LoVo (cell line): Measurements from ENCODE around the gene ZMIZ2.
A peak's percentile ranks its signal among the peaks of the same experiment; 100 is the strongest.
"Not testable (repeated sequence)": the region's sequence is repeated elsewhere in the genome, so short reads cannot be mapped to it uniquely, and the experiment has no call there.

Experiments used
- DNase-seq: peaks from one replicate; pipeline ENCODE4 v3.0.0-alpha.2; 2016; ENCODE audit warnings: low spot score

ZMIZ2 gene, protein sequence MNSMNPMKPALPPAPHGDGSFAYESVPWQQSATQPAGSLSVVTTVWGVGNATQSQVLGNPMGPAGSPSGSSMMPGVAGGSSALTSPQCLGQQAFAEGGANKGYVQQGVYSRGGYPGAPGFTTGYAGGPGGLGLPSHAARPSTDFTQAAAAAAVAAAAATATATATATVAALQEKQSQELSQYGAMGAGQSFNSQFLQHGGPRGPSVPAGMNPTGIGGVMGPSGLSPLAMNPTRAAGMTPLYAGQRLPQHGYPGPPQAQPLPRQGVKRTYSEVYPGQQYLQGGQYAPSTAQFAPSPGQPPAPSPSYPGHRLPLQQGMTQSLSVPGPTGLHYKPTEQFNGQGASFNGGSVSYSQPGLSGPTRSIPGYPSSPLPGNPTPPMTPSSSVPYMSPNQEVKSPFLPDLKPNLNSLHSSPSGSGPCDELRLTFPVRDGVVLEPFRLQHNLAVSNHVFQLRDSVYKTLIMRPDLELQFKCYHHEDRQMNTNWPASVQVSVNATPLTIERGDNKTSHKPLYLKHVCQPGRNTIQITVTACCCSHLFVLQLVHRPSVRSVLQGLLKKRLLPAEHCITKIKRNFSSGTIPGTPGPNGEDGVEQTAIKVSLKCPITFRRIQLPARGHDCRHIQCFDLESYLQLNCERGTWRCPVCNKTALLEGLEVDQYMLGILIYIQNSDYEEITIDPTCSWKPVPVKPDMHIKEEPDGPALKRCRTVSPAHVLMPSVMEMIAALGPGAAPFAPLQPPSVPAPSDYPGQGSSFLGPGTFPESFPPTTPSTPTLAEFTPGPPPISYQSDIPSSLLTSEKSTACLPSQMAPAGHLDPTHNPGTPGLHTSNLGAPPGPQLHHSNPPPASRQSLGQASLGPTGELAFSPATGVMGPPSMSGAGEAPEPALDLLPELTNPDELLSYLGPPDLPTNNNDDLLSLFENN

DNA sequence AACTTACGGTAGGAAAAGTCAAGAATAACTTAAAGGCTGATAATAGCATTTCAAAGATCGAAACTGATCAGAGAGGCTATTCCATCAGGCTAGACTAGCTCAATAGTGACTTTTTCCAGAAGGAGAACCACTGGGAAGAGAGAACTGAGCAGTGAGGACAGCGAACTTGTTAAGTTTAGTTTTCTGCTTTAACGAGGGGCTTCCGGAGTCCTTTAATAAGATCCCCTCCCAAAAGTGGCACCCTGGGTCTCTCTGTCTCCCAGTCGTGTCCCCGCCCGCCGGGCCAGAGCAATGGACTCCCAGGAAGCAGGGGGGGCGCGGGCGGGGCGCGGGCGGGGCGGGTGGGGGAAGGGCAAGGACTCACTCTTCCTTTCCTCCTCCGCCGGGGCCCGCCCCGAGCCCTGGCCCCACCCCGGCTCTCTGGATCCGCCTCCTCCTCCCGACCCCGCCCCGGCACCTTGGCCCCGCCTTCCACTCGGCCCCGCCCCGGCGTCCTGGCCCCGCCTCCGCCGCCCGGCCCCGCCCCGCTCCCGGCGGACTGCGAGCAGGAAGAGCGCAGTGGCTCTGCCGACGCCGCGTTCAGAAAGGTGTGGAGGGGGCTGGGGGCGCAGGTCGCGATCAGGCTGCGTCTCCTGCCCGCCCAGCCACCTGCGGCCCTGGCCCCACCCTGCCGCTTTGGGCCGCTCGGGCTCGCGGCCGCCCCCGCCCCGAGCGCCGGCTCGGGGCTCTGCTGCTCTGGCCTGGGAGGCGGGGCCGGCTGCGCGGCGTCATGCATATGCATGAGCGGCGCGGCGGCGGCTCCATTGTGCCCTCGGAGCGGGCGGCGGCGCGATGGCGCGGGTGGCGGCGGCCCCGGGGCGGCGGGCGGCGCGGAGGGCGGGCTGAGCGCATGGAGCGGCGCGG, at the start of gene ZMIZ2:
Gene ZMIZ2 (plus strand): TSS at position 803 of the 903 bp plus-strand sequence. CDS start 7,403 bp downstream, outside the sequence.
- peak; percentile 95 for DNase-seq

DNA sequence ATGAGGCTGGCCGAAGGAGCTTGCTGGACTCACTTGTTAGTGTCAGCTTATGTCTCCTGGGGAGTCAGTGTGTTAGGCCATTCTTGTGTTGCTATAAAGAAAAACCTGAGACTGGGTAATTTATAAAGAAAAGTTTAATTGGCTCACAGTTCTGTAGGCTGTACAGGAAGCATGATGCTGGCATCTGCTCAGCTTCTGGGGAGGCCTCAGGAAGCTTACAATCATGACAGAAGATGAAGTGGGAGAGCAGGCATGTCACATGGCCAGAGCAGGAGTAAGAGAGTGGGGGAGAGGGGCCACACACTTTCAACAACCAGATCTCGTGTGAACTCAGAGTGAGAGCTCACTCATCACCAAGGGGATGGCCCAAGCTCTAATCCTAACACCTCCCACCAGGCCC, 49.0 kb upstream of the ZMIZ2 start:
- DNase-seq: not testable (repeated sequence)

DNA sequence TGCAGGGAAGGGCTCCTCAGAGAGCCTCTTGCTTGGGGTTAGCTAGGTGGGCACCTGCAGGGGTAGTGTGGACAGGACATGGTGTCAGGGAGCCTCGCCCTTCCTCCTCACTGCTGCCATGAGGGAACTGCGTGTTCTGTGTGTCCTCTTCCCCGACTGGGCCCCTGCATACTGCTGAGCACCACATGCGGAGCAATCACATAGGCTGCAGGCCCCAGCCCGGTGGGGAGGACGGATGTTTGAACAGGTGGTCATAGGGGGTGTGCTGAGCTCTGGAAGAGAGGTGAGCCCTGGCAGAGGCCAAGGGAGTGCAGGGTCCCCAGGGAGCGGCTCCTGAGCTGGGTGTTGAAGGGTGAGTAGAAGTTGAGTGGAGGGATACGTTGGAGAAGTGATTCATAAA, 48.3 kb upstream of the ZMIZ2 start:
- no peak for DNase-seq

DNA sequence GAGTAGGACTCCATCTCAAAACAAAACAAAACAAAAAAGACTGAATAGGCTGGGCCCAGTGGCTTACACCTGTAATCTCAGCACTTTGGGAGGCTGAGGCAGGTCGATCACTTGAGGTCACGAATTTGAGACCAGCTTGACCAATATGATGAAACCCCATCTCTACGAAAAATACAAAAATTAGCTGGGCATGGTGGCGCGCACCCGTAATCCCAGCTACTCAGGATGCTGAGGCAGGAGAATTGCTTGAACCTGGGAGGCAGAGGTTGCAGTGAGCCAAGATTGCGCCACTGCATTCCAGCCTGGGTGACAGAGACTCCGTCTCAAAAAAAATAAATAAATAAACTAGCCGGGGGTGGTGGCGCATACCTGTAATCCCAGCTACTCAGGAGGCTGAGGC, 45.3 kb upstream of the ZMIZ2 start:
- DNase-seq: not testable (repeated sequence)

DNA sequence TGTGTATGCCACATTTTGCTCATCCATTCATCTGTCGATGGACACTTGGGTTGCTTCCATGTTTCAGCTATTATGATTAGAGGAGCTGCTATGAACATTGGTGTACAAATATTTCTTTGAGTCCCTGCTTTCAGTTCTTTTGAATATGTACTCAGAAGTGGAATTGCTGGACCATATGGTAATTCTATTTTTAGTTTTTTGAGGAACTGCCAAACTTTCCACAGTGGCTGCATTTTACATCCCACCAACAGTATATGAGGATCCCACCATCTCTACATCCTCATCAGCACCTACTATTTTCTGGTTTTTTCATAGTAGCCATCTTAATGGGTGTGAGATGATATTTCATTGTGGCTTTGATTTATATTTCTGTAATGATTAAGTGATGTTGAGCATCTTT, 44.7 kb upstream of the ZMIZ2 start:
- no peak for DNase-seq

DNA sequence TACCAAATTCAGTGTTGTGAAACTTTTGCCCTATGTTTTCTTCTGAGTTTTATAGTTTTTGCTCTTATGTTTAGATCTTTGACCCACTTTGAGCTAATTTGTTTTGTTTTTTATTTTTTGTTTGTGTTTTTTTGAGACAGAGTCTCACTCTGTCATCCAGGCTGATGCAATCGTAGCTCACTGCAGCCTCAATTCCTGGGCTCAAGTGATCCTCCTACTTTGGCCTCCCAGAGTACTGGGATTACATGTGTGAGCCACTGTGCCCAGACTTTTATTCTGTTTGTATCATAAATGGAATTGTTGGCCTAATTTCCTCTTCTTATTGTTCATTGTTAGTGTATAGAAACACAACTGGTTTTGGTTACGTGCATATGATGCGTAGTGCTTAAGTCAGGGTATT, 43.2 kb upstream of the ZMIZ2 start:
- DNase-seq: no peak

DNA sequence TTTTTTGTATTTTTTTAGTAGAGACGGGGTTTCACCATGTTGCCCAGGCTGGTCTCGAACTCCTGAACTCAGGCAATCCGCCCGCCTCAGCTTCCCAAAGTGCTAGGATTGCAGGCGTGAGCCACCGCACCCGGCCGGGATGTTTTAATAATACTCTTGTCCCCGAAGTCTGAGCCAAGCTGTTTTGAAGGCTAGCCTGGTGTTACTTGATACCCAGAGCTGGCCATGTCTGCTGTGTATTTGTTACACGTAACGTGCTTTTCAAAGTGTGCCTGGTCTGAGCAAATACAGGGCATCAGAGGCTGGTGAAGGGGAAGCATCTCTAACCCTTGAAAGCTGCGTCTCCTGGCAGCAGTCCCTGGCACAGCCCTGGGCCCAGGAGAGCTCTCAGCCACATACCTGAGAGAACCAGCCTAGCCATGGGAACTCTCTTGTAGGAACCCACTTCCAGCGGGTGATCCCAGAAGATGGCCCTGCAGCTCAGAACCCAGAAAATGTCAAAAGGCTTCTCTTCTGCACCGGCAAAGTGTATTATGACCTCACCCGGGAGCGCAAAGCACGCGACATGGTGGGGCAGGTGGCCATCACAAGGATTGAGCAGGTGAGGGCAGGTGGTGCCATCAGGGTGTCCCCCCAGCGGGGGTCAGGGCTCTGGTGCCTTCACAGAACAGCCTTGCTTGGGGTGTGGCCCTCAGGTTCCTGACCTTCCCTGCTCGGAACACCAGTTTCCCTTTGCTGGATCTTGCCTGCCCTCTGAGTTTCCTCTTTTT, 41.7 kb upstream of the ZMIZ2 start:
- DNase-seq: no peak

DNA sequence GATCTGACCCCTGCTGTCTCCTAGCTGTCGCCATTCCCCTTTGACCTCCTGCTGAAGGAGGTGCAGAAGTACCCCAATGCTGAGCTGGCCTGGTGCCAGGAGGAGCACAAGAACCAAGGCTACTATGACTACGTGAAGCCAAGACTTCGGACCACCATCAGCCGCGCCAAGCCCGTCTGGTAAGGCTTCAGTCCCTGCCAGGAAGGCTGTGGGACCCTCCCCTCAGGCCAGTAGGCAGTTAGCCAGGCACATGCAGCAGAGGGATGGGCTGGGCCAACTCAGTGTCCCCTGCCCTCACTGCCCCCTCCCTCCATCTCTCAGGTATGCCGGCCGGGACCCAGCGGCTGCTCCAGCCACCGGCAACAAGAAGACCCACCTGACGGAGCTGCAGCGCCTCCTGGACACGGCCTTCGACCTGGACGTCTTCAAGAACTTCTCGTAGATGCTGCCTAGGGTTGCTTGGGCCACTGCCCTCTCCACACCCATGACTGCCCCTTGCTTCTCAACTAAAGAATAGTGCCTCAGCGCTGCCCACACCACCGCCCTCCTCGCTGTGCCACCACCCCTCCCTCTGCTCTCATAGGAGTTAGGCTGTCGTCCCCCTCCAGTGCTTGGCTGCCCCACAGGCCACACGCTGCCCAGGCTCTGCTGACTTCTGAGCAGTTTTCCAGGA, 41.0 kb upstream of the ZMIZ2 start:
- no peak for DNase-seq

DNA sequence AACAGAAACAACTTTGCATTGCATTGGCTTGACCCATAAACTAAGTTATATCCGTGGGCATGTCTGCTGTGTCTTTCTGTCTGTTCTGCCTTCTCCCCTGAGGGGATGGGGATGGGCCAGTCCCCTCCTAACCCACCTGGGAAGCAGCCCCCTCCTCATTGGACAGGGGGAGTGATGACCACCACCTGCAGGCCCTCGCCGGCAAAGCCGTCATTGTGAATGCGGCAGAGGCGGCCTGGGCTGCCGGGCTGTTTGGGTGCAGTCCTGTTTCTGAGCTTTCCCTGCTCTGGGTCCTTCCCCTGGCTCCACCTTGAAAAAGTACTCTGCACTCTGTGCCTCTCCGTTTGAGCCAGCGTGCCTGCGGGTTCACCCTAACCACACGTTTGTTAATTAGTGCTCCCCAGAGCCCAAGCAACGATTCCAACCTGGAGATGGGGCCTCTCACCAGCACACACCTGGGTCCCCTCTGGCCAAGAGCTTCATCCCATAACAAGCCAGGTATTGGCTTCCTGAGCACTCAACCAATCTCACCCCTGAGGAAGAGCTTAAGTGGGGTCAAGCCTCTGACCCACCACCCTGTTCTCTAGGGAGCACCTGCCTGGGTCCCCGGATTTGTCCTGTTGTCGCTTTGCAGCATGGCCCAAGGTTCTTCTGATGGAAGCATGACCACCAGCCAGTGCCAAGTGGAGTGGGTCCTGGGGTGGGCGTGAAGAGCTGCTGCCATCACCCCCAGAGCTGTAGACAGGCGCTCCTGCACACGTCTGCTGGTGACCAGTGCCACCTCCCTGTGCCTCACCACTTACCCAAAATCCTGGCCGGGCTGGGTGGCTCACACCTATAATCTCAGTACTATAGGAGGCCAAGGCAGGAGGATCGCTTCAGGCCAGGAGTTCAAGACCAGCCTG, 39.4 kb upstream of the ZMIZ2 start:
- DNase-seq: no peak

DNA sequence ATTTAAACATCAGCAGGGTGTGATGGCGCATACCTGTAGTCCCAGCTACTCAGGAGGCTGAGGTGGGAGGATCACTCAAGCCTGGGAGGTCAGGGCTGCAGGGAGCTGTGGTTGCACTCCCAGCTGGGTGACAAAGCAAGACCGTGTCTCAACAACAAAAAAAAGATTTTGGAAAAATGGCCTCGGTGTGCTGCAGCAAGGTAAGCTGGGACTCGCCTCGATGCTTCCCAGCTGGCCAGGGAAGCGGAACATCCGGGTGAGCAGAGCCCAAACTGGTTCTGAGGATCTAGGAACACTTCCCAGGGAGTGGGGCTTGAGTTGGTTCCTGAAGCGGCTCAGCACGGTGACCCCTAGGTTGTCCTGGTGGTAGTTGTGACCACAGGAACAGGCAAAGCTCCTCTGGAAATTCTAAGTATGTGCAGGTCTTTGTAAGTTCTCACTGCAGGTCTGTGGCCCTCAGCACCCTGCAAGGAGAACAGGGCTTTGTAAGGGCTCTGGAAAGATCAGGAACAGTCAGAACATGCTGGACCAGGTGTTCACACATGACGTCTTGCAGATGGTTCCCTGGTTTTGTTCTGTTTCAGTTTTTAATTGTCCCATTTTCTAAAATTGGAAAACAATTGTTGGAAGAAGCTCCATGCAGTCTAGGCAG, 38.6 kb upstream of the ZMIZ2 start:
- DNase-seq: no peak

DNA sequence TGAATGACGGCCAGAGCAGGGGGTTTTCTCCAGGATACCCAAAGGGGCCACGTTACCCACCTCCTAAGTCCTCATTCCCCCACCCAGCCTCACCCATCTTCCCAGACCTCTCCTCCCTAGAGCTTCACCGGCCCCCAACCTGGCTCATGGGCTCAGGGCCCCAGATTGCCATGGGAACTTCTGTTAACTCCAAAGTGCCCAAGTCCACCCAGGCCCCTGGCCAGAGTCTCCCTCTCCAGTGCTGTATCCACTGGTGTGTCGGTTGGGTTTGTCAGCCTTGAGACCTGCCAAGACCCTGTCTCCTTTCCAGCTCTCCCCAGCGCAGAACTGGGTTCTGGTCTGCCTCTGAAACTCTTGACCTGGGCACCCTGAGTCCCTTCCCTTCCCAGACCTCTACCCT, 37.1 kb upstream of the ZMIZ2 start:
- no peak for DNase-seq

DNA sequence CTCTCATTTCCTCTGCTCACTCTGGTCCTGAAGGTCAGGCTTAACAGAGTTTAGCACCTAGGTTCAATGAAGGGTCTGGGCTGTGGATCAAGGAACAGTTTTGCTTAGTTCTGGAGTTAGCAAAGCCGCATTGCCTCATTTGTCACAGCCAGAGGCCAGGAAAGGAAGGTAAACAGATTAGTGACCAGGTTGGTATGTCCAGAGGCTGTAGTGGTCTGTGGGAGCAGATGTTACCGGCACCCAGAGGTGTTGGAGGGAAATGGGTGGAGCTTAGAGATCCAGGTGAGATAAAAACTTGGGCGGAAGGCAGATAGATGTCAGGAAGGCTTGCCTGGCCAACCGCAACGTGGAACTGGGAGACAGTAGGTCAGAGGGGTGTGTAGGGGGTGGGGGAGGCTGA, 36.6 kb upstream of the ZMIZ2 start:
- no peak for DNase-seq

DNA sequence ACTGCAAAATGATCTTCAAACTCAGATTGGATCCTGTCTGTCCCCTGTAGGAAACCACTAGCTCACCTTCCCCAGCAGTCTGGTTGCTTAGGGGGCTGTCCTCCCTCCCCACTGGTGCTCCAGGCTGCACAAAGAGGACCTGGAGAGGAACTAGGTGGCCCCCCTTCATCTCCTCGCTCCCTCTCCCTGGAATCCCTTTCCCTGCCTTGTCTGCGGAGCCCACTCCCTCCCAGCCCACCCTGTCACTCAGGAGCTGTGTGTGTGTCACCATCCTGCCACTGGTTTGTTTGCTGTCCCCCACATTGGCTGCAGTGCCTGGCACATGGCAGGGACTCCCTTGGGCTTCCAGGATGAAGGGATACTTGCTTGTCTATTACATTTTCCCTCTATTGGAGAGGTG, 35.5 kb upstream of the ZMIZ2 start:
- no peak for DNase-seq

DNA sequence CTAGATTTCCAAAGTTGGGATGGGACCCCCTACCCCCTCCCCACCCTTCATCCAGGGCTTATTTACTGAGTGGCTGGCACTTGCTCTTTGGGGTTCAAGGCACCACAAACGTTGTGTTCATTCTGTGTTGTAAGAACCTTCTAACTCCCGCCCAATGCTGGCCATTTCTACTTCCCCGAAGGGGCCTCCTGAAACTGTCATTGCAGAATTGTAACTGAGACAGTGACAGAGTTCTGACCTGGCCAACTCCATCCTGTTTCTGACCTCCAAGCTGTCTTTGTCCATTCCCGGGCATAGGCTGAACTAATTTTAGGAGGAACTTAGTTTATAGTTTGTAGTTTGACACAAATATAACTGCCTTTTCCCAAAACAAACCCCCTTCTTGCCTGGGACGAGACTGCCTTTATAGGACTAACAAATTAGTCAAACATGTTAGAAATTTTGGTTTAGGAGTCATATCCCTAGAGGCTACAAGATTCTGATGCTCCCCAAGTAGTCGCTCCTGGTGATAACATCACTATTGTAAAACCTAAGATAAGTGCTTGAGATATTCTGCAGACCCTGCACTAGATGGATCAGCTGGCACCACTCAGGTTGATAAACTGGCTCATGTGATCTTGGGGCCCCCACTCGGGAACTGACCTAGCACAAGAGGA, 34.8 kb upstream of the ZMIZ2 start:
- no peak for DNase-seq

DNA sequence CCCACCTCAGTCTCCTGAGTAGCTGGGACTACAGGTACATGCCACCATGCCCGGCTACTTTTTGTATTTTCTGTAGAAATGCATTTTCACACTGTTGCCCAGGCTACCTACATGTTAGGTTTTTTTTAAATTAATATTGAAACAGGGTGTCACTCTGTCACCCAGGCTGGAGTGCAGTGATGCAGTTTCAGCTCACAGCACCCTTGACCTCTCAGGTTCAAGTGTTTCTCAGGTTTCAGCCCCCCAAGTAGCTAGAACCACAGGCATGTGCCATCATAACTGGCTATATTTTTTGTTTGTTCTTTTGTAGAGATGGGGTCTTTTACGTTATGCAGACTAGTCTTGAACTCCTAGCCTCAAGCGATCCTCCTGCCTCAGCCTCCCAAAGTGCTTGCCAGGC, 32.4 kb upstream of the ZMIZ2 start:
- DNase-seq: no peak

DNA sequence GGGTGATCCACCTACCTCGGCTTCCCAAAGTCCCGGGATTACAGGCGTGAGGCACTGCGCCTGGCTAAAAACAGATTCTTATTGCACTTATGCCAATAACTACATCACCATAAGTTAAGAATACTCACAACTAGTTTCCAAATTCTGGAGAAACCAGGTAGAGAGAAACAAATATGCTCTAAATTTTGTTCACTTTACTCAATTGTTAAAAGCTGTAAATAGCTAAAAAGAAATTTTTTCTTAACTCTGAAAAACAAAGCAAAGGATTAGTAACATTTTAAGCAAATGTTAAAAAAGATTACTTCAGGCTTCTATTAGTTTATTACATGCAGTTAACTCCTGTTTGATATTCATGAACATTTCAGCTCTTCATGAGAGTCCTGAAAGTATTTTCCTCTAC, 28.3 kb upstream of the ZMIZ2 start:
- DNase-seq: no peak

DNA sequence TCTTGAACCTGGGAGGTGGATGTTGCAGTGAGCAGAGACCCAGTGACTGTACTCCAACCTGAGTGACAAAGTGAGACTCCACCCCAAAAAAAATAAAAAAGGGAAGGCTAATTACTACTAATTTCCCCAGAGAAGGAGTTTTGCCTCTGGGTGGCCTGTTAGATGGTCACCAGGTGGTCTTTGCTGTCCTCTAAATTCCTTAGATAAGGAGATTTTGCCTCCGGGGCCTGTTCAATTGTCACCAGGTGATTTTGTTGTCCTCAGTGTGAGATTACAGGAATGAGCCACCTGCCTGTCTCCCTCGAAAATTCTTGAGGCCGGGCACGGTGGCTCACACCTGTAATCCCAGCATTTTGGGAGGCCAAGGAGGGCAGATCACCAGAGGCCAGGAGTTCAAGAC, 24.4 kb upstream of the ZMIZ2 start:
- no peak for DNase-seq

DNA sequence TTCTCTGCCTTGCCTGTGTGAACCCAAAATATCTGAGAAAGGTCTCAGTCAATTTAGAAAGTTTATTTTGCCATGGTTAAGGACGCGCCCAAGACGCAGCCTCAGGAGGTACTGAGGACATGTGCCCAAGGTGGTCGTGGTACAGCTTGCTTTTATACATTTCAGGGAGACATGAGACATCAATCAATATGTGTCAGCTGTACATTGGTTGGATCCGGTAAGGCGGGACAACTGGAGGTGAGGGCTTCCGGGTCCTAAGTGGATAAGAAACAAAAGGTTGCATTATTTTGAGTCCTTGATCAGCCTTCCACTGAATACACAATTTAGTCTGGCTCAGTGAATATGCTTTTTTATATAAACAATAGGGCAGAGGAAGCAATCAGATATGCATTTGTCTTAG, 22.4 kb upstream of the ZMIZ2 start:
- DNase-seq: not testable (repeated sequence)
